Muscle layer of colon (tissue), 2 donors: ENCODE results near the gene SNRNP200.
A peak's percentile ranks its signal among the peaks of the same experiment; 100 is the strongest.

ENCODE experiments used
- H3K27ac ChIP-seq: one replicate; pipeline ENCODE4 v1.7.0; 2013; ENCODE audit warnings: low read depth, mild to moderate bottlenecking, low read length, moderate library complexity
- H3K27me3 ChIP-seq, 2 donors: one replicate each; pipeline ENCODE4 v1.7.0; 2013; ENCODE audit warnings: low read length in 2 of 2, mild to moderate bottlenecking in 2 of 2; ENCODE audit not compliant: insufficient read depth in 2 of 2, control insufficient read depth in 1 of 2
- H3K36me3 ChIP-seq: one replicate; pipeline ENCODE4 v1.7.0; 2013; ENCODE audit warnings: mild to moderate bottlenecking, low read length; ENCODE audit not compliant: insufficient read depth
- H3K4me1 ChIP-seq: one replicate; pipeline ENCODE4 v1.7.0; 2013; ENCODE audit warnings: mild to moderate bottlenecking, low read length; ENCODE audit not compliant: insufficient read depth
- H3K4me3 ChIP-seq, 2 donors: one replicate each; pipeline ENCODE4 v1.7.0; 2013; ENCODE audit warnings: low read length in 2 of 2, low read depth in 1 of 2, mild to moderate bottlenecking in 1 of 2, moderate library complexity in 1 of 2
- H3K9ac ChIP-seq: one replicate; pipeline ENCODE4 v1.7.0; 2013; ENCODE audit warnings: low read length
- H3K9me3 ChIP-seq: one replicate; pipeline ENCODE4 v1.7.0; 2013; ENCODE audit warnings: mild to moderate bottlenecking, low read length
- donor health status: abdominal sarcoma.
- donor health status: Adenocarcinoma of cecum.

The SNRNP200 gene

GRCh38 chr2:96305091-96305978 lies at the start of gene SNRNP200:
TSS of gene SNRNP200 (minus strand) at chr2:96305546. CDS start at chr2:96305437, 109 bp downstream.
- H3K4me3 ChIP-seq: peak within 1 kb of the TSS; percentile 92 to 98
- peaks cover 21% of the 10 kb centered on the region for H3K4me1 ChIP-seq
- peak within 1 kb of the TSS; percentile 81 for H3K9ac ChIP-seq
- H3K27me3 ChIP-seq: no peaks in the 10 kb centered on the region
- peaks cover 33% of the 10 kb centered on the region for H3K36me3 ChIP-seq
- no peaks in the 10 kb centered on the region for H3K9me3 ChIP-seq
- H3K27ac ChIP-seq: peak within 1 kb of the TSS; percentile 89

GRCh38 chr2:96354492-96354891 lies 49.1 kb upstream of the SNRNP200 start:
- H3K36me3 ChIP-seq: no peaks in the 10 kb centered on the region
- H3K27me3 ChIP-seq: no peaks in the 10 kb centered on the region
- H3K4me3 ChIP-seq: no peak overlapping the region
- H3K9me3 ChIP-seq: no peaks in the 10 kb centered on the region
- H3K27ac ChIP-seq: no peak overlapping the region
- no peaks in the 10 kb centered on the region for H3K4me1 ChIP-seq
- H3K9ac ChIP-seq: no peak overlapping the region

GRCh38 chr2:96353606-96354101 lies 48.3 kb upstream of the SNRNP200 start:
- no peak overlapping the region for H3K4me3 ChIP-seq
- no peaks in the 10 kb centered on the region for H3K27me3 ChIP-seq
- H3K36me3 ChIP-seq: no peaks in the 10 kb centered on the region
- H3K4me1 ChIP-seq: no peaks in the 10 kb centered on the region
- no peak overlapping the region for H3K27ac ChIP-seq
- no peak overlapping the region for H3K9ac ChIP-seq
- no peaks in the 10 kb centered on the region for H3K9me3 ChIP-seq

- Histone ChIP-seq H3K27ac (no peak overlapping the region), H3K9ac (no peak overlapping the region), H3K36me3 (no peaks in the 10 kb centered on the region), H3K27me3 (no peaks in the 10 kb centered on the region), H3K4me1 (no peaks in the 10 kb centered on the region), H3K4me3 (no peak overlapping the region), H3K9me3 (no peaks in the 10 kb centered on the region)
Observed at GRCh38 chr2:96353032-96353561, 47.8 kb upstream of the SNRNP200 start.

GRCh38 chr2:96347395-96347794 lies 42.0 kb upstream of the SNRNP200 start:
- Histone ChIP-seq H3K9ac (no peak overlapping the region), H3K27me3 (no peaks in the 10 kb centered on the region), H3K4me1 (no peaks in the 10 kb centered on the region), H3K4me3 (no peak overlapping the region), H3K36me3 (no peaks in the 10 kb centered on the region), H3K9me3 (no peaks in the 10 kb centered on the region), H3K27ac (no peak overlapping the region)

- no peaks in the 10 kb centered on the region for H3K36me3 ChIP-seq
- no peak overlapping the region for H3K9ac ChIP-seq
- no peaks in the 10 kb centered on the region for H3K27me3 ChIP-seq
- H3K4me3 ChIP-seq: no peak overlapping the region
- H3K9me3 ChIP-seq: no peaks in the 10 kb centered on the region
- no peaks in the 10 kb centered on the region for H3K4me1 ChIP-seq
- no peak overlapping the region for H3K27ac ChIP-seq
Observed at GRCh38 chr2:96345868-96346462, 40.6 kb upstream of the SNRNP200 start.

GRCh38 chr2:96345438-96345837 lies 40.1 kb upstream of the SNRNP200 start:
- no peak overlapping the region for H3K4me3 ChIP-seq
- H3K36me3 ChIP-seq: no peaks in the 10 kb centered on the region
- H3K9me3 ChIP-seq: no peaks in the 10 kb centered on the region
- H3K4me1 ChIP-seq: no peaks in the 10 kb centered on the region
- H3K27me3 ChIP-seq: no peaks in the 10 kb centered on the region
- no peak overlapping the region for H3K9ac ChIP-seq
- H3K27ac ChIP-seq: no peak overlapping the region

GRCh38 chr2:96344011-96344410 lies 38.7 kb upstream of the SNRNP200 start:
- Histone ChIP-seq H3K27ac (no peak overlapping the region), H3K4me3 (no peak overlapping the region), H3K36me3 (no peaks in the 10 kb centered on the region), H3K27me3 (no peaks in the 10 kb centered on the region), H3K9ac (no peak overlapping the region), H3K9me3 (no peaks in the 10 kb centered on the region), H3K4me1 (no peaks in the 10 kb centered on the region)

- Histone ChIP-seq H3K27me3 (no peaks in the 10 kb centered on the region), H3K36me3 (no peaks in the 10 kb centered on the region), H3K9me3 (no peaks in the 10 kb centered on the region), H3K9ac (no peak overlapping the region), H3K27ac (no peak overlapping the region), H3K4me3 (no peak overlapping the region), H3K4me1 (no peaks in the 10 kb centered on the region)
Observed at GRCh38 chr2:96342085-96342484, 36.7 kb upstream of the SNRNP200 start.

- no peak overlapping the region for H3K27ac ChIP-seq
- no peak overlapping the region for H3K4me3 ChIP-seq
- no peaks in the 10 kb centered on the region for H3K36me3 ChIP-seq
- no peaks in the 10 kb centered on the region for H3K27me3 ChIP-seq
- H3K9ac ChIP-seq: no peak overlapping the region
- no peaks in the 10 kb centered on the region for H3K4me1 ChIP-seq
- no peaks in the 10 kb centered on the region for H3K9me3 ChIP-seq
Observed at GRCh38 chr2:96341641-96342040, 36.3 kb upstream of the SNRNP200 start.

- no peaks in the 10 kb centered on the region for H3K4me1 ChIP-seq
- no peak overlapping the region for H3K9ac ChIP-seq
- H3K9me3 ChIP-seq: no peaks in the 10 kb centered on the region
- H3K27me3 ChIP-seq: no peaks in the 10 kb centered on the region
- no peaks in the 10 kb centered on the region for H3K36me3 ChIP-seq
- H3K27ac ChIP-seq: no peak overlapping the region
- H3K4me3 ChIP-seq: no peak overlapping the region
Observed at GRCh38 chr2:96340493-96341414, 35.4 kb upstream of the SNRNP200 start.
